ENCODE data around the gene MAGI2. TPM values are rescaled to one million over a fixed set of nuclear protein-coding genes. Genes with fewer than 3 reads are reported as not detected.

The MAGI2 gene
- total RNA-seq, 1 experiment from 2014 or later = 14.3 TPM

DNA sequence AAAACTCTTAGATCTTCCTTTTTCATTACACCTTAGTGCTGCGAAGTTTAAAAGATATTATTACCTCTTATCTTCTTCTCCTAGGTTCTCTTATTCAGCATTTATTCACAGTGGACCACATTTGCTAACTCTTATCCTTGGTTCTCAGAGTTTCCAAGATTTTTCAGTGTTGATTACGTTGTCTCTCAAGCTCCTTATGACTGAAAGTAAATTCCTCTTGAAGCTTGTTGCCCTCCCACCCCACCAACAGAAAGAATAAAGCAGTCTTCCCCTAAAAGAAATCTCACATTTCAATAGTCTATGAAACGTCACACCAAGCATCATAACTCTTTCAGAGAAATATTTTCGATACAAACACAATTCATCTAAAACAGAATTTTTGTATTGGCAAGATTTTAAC is 362.5 kb downstream of the MAGI2 start:
- H3K18ac ChIP-seq (ENCODE audit: insufficient read length, low read depth, low read length) = no peak overlapping the region
- H3T11ph ChIP-seq (ENCODE audit: low read length) = no peak overlapping the region
- Mint-ChIP-seq H3K27me3 (ENCODE audit: low read depth) (no peaks in the 10 kb centered on the region), H3K27ac (0 out of 7 replicates have a peak overlapping the region, but pooled peaks of 1 of the 3 experiments have one; percentile 3), H3K4me3 (no peak overlapping the region), H3K4me1 (no peaks in the 10 kb centered on the region), H3K36me3 (ENCODE audit: insufficient read depth in 1 of 3, low read depth in 3 of 3) (no peaks in the 10 kb centered on the region), H3K9me3 (peaks cover 3% of the 10 kb centered on the region in 2 experiments; a peak in 4 of 5 replicates)
- no peaks in the 10 kb centered on the region for H3K27me3 ChIP-seq (ENCODE audit: insufficient read depth, low read length)
- no peaks in the 10 kb centered on the region for H4K20me1 ChIP-seq (ENCODE audit: control insufficient read depth, insufficient read depth, insufficient read length)
- no peak overlapping the region for H3K14ac ChIP-seq (ENCODE audit: insufficient read depth, low read length)
- no peak overlapping the region for H4K8ac ChIP-seq (replicated peaks; ENCODE audit: insufficient read length, low read depth, low read length)
- no peak overlapping the region for H4K91ac ChIP-seq (ENCODE audit: insufficient read length, low read depth, low read length)
- H3K9me3 ChIP-seq (ENCODE audit: control insufficient read depth, low read depth, low read length) = no peaks in the 10 kb centered on the region
- no peak overlapping the region for H2BK15ac ChIP-seq (ENCODE audit: low read depth, low read length)
- TF ChIP-seq, protein P1, sequence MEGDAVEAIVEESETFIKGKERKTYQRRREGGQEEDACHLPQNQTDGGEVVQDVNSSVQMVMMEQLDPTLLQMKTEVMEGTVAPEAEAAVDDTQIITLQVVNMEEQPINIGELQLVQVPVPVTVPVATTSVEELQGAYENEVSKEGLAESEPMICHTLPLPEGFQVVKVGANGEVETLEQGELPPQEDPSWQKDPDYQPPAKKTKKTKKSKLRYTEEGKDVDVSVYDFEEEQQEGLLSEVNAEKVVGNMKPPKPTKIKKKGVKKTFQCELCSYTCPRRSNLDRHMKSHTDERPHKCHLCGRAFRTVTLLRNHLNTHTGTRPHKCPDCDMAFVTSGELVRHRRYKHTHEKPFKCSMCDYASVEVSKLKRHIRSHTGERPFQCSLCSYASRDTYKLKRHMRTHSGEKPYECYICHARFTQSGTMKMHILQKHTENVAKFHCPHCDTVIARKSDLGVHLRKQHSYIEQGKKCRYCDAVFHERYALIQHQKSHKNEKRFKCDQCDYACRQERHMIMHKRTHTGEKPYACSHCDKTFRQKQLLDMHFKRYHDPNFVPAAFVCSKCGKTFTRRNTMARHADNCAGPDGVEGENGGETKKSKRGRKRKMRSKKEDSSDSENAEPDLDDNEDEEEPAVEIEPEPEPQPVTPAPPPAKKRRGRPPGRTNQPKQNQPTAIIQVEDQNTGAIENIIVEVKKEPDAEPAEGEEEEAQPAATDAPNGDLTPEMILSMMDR (conservative IDR thresholded peaks at IDR 0.05) = no peak
- no peaks in the 10 kb centered on the region for H3K4me1 ChIP-seq (ENCODE audit: insufficient read depth, low read length)
- no peak overlapping the region for H3K23ac ChIP-seq (ENCODE audit: insufficient read length, low read depth, low read length)
- no peak overlapping the region for H3K4ac ChIP-seq (ENCODE audit: low read depth, low read length)
- no peak overlapping the region for H2AK5ac ChIP-seq (ENCODE audit: insufficient read length, low read length)
- H3K4me2 ChIP-seq (ENCODE audit: insufficient read depth, insufficient read length, low read length) = no peak overlapping the region
- H3K79me1 ChIP-seq (ENCODE audit: insufficient read depth, low read depth, low read length, poor library complexity, severe bottlenecking) = no peaks in the 10 kb centered on the region
- no peak overlapping the region for H2BK120ac ChIP-seq (ENCODE audit: low read depth, low read length, poor library complexity, severe bottlenecking)
- no peak overlapping the region for H2AFZ ChIP-seq (ENCODE audit: low read length)
- no peak overlapping the region for H2BK5ac ChIP-seq (ENCODE audit: insufficient read length, low read length)
- no peaks in the 10 kb centered on the region for H3K23me2 ChIP-seq (ENCODE audit: insufficient read length, low read depth, low read length, poor library complexity, severe bottlenecking)
- no CpG with 5 or more reads among the region's 4 CpGs for WGBS (ENCODE audit: extremely low coverage, insufficient read length, low lambda C conversion rate)
- H4K5ac ChIP-seq (ENCODE audit: insufficient read length, low read depth, low read length) = no peak overlapping the region
- H2BK20ac ChIP-seq (ENCODE audit: low read depth, low read length, poor library complexity, severe bottlenecking) = no peak overlapping the region
- H3K27ac ChIP-seq (ENCODE audit: insufficient read length, low read depth, low read length) = no peak overlapping the region
- H3K56ac ChIP-seq (ENCODE audit: insufficient read length, low read depth, low read length) = no peak overlapping the region
- H3K79me2 ChIP-seq (ENCODE audit: insufficient read depth, low read length) = no peaks in the 10 kb centered on the region
- no peak overlapping the region for H2BK12ac ChIP-seq (ENCODE audit: insufficient read length, low read depth, low read length)
- DNase-seq = no peak
- no peak overlapping the region for H3K9ac ChIP-seq (ENCODE audit: extremely low read depth, insufficient read length, low read length)
